ENCODE results near the gene ARHGAP26. TPM values are rescaled to one million over a fixed set of nuclear protein-coding genes. Genes with fewer than 3 reads are reported as not detected.
A peak's percentile ranks its signal among the peaks of the same experiment; 100 is the strongest.

Gene ARHGAP26
- total RNA-seq, 1 experiment from 2014 or later: 54.3 TPM

GRCh38 chr5:143245929-143246561 is 475.9 kb downstream of the ARHGAP26 start:
- H3K27me3 Mint-ChIP-seq (ENCODE audit: insufficient read depth, unreplicated experiment): no peaks in the 10 kb centered on the region
- no TSS peak for BruUV-seq (replicated peaks)
- intact Hi-C loops (cut with micrococcal nuclease): loop anchor here (10.0 kb wide), 1 partner anchor 321 kb away; no protein-coding TSS in a partner anchor
- peak overlapping the region; percentile 54 for H3K4me3 Mint-ChIP-seq (ENCODE audit: unreplicated experiment)
- ChIA-PET POLR2A (interaction anchor here (0.6 to 4.0 kb wide), 27 partner anchors 10 to 250 kb away, joined by 3 to 94 read pairs (median 5); partner anchors contain the start of gene NR3C1), CTCF (interaction anchor here (0.6 to 1.7 kb wide), 7 partner anchors 40 to 721 kb away, joined by 3 to 5 read pairs (median 4); no protein-coding TSS in a partner anchor)
- no peaks in the 10 kb centered on the region for H3K36me3 Mint-ChIP-seq (ENCODE audit: insufficient read depth, unreplicated experiment)
- peaks cover 8% of the 10 kb centered on the region for H3K9me3 Mint-ChIP-seq (ENCODE audit: unreplicated experiment)
- peak overlapping the region; percentile 84 for H3K27ac Mint-ChIP-seq (ENCODE audit: low read depth, unreplicated experiment)
- H3K4me1 Mint-ChIP-seq (ENCODE audit: insufficient read depth, unreplicated experiment): peaks cover 67% of the 10 kb centered on the region
- TF ChIP-seq CTCF (IDR thresholded peaks at IDR 0.05; ENCODE audit: unreplicated experiment): no peak
- peak; percentile 99 for DNase-seq (ENCODE audit: unreplicated experiment)

GRCh38 chr5:143247134-143247815 is 477.1 kb downstream of the ARHGAP26 start:
- Mint-ChIP-seq H3K4me3 (ENCODE audit: unreplicated experiment) (no peak overlapping the region), H3K27me3 (ENCODE audit: insufficient read depth, unreplicated experiment) (no peaks in the 10 kb centered on the region), H3K9me3 (ENCODE audit: unreplicated experiment) (peaks cover 8% of the 10 kb centered on the region), H3K36me3 (ENCODE audit: insufficient read depth, unreplicated experiment) (no peaks in the 10 kb centered on the region), H3K4me1 (ENCODE audit: insufficient read depth, unreplicated experiment) (peaks cover 61% of the 10 kb centered on the region), H3K27ac (ENCODE audit: low read depth, unreplicated experiment) (peak overlapping the region; percentile 71)
- ChIA-PET POLR2A (interaction anchor here (0.7 to 4.0 kb wide), 8 partner anchors 47 to 249 kb away, joined by 4 to 94 read pairs (median 10); partner anchors contain the start of gene NR3C1), CTCF (interaction anchor here (0.6 kb wide), 1 partner anchor 710 kb away, joined by 3 read pairs; no protein-coding TSS in a partner anchor)
- BruUV-seq (replicated peaks): no TSS peak
- no peak for DNase-seq (ENCODE audit: unreplicated experiment)
- no peak for TF ChIP-seq CTCF (IDR thresholded peaks at IDR 0.05; ENCODE audit: unreplicated experiment)
- intact Hi-C loops (cut with micrococcal nuclease): loop anchor here (10.0 kb wide), 1 partner anchor 322 kb away; no protein-coding TSS in a partner anchor

GRCh38 chr5:143248391-143248790 is 478.2 kb downstream of the ARHGAP26 start:
- Mint-ChIP-seq H3K27me3 (ENCODE audit: insufficient read depth, unreplicated experiment) (no peaks in the 10 kb centered on the region), H3K9me3 (ENCODE audit: unreplicated experiment) (peaks cover 8% of the 10 kb centered on the region), H3K4me1 (ENCODE audit: insufficient read depth, unreplicated experiment) (peaks cover 50% of the 10 kb centered on the region), H3K36me3 (ENCODE audit: insufficient read depth, unreplicated experiment) (no peaks in the 10 kb centered on the region), H3K4me3 (ENCODE audit: unreplicated experiment) (no peak overlapping the region), H3K27ac (ENCODE audit: low read depth, unreplicated experiment) (peak overlapping the region; percentile 52)
- intact Hi-C loops (cut with micrococcal nuclease): loop anchor here (10.0 kb wide), 1 partner anchor 324 kb away; no protein-coding TSS in a partner anchor
- no TSS peak for BruUV-seq (replicated peaks)
- CTCF ChIA-PET: interaction anchor here (0.7 to 1.0 kb wide), 3 partner anchors 259 to 576 kb away, joined by 3 to 4 read pairs (median 4); no protein-coding TSS in a partner anchor
- no peak for TF ChIP-seq CTCF (IDR thresholded peaks at IDR 0.05; ENCODE audit: unreplicated experiment)
- DNase-seq (ENCODE audit: unreplicated experiment): no peak
- POLR2A ChIA-PET: interaction anchor here (0.7 to 3.5 kb wide), 21 partner anchors 9 to 247 kb away, joined by 3 to 25 read pairs (median 4); no protein-coding TSS in a partner anchor

Measured in MCF 10A (cell line).